Neural progenitor cell (in vitro differentiated cells): ENCODE results near the gene ZSWIM4.

Experiments used
- EZH2phosphoT487 ChIP-seq: fragments of 200-600 bp; sonication (generic); IDR thresholded peaks from 2 replicates; pipeline ENCODE4 v1.6.1; 2017; ENCODE audit warnings: antibody characterized with exemption
- TF ChIP-seq, protein P1 (sequence below): fragments of 200-600 bp; sonication (generic); IDR thresholded peaks from 2 replicates; pipeline ENCODE4 v1.5.1; 2017; ENCODE audit warnings: antibody characterized with exemption, mild to moderate bottlenecking

DNA sequence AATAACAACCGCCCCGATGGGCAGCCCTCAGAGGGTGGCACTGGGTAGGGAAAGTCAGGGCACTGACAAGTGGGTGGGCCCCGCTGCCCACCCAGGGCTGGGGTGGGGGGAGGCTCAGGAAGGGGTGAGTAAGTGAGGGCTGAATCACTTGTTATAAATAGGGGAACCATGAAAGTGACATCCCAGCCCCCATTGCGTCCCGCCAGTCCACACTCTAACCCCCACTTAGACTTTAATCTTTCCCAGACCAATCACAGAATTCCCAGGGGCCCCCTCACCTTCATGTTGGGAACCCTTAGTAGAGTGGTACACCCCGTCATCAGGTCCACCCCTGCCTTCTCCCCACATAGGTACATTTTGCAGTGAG is 44.7 kb downstream of the ZSWIM4 start:
- TF ChIP-seq, protein P1, sequence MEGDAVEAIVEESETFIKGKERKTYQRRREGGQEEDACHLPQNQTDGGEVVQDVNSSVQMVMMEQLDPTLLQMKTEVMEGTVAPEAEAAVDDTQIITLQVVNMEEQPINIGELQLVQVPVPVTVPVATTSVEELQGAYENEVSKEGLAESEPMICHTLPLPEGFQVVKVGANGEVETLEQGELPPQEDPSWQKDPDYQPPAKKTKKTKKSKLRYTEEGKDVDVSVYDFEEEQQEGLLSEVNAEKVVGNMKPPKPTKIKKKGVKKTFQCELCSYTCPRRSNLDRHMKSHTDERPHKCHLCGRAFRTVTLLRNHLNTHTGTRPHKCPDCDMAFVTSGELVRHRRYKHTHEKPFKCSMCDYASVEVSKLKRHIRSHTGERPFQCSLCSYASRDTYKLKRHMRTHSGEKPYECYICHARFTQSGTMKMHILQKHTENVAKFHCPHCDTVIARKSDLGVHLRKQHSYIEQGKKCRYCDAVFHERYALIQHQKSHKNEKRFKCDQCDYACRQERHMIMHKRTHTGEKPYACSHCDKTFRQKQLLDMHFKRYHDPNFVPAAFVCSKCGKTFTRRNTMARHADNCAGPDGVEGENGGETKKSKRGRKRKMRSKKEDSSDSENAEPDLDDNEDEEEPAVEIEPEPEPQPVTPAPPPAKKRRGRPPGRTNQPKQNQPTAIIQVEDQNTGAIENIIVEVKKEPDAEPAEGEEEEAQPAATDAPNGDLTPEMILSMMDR = no peak
- no peak for TF ChIP-seq EZH2phosphoT487
